GM12875 (cell line): ENCODE data around the gene AHDC1.
A peak's percentile ranks its signal among the peaks of the same experiment; 100 is the strongest.

Experiments used
- H3K4me3 ChIP-seq: one replicate; pipeline ENCODE4 v1.5.1; 2011; ENCODE audit warnings: low read depth, low read length, control low read depth
- TF ChIP-seq, protein P1 (sequence below): IDR thresholded peaks from 2 replicates; pipeline ENCODE4 v1.5.1; 2011; ENCODE audit warnings: low read depth, mild to moderate bottlenecking, control low read depth, inconsistent platforms, low read length, moderate library complexity, borderline replicate concordance; ENCODE audit not compliant: insufficient read depth

AHDC1 gene

DNA sequence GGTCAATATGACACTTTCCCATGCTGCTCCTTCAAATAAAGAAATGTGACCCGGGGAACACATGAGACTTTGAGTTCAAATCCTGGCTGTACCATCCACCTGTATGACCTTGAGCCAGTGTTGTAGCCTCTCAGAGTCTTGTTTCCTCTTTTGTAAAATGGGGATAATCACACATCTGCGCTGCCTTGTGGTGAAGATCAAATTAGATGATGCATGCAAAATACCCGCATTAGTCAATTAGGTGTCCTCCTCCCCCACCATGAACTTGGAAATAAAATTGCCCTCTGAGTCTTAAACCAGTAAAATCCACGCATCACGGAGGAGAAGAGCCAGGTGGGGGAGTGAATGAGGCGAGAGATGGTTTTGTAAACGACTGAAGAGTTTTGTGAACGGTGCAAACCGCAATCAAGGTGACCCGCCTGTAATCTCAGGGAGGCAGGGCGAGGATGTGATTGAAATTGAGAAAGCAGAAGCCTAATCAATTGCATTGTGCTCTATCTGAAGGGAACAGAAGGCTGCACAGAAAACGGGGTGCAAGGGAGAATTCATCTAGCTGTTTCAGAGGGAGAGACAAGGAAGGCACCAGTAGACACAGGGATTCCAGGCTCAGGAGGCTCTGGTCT, 5.8 kb upstream of the AHDC1 start:
- TF ChIP-seq, protein P1, sequence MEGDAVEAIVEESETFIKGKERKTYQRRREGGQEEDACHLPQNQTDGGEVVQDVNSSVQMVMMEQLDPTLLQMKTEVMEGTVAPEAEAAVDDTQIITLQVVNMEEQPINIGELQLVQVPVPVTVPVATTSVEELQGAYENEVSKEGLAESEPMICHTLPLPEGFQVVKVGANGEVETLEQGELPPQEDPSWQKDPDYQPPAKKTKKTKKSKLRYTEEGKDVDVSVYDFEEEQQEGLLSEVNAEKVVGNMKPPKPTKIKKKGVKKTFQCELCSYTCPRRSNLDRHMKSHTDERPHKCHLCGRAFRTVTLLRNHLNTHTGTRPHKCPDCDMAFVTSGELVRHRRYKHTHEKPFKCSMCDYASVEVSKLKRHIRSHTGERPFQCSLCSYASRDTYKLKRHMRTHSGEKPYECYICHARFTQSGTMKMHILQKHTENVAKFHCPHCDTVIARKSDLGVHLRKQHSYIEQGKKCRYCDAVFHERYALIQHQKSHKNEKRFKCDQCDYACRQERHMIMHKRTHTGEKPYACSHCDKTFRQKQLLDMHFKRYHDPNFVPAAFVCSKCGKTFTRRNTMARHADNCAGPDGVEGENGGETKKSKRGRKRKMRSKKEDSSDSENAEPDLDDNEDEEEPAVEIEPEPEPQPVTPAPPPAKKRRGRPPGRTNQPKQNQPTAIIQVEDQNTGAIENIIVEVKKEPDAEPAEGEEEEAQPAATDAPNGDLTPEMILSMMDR = no peak
- H3K4me3 ChIP-seq = no peak overlapping the region

GRCh38 chr1:27609210-27609555, 5.2 kb upstream of the AHDC1 start:
- TF ChIP-seq, protein P1 = no peak
- H3K4me3 ChIP-seq = no peak overlapping the region

DNA sequence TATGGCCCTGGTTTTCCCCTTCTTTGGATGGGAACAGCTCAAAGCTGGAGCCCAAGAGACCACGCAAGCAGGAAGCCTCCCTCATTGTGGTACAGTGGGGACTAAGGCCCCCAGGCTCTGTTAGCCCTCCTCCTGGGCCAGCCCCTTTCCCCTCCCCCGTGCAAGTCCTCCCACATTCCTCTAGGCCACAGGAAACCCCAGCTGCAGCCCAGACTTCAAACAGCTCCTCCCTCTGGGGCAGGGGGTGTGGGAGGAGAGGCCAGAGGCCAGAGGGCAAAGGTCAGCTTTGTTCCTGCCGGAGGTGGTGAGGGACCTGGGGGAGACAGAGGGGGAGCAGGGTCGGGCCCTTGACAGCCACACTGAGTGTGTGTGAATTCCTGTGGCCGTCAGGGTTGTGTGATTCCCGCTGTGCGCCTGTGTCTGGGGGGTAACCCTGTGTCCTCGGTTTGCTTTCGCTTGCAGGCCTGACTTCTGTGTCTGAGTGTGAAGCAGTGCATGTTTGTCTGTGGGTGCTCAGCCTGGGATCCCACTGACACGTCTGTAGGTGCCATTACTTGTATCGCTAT, 3.4 kb upstream of the AHDC1 start:
- TF ChIP-seq, protein P1 = no peak
- H3K4me3 ChIP-seq = no peak overlapping the region

DNA sequence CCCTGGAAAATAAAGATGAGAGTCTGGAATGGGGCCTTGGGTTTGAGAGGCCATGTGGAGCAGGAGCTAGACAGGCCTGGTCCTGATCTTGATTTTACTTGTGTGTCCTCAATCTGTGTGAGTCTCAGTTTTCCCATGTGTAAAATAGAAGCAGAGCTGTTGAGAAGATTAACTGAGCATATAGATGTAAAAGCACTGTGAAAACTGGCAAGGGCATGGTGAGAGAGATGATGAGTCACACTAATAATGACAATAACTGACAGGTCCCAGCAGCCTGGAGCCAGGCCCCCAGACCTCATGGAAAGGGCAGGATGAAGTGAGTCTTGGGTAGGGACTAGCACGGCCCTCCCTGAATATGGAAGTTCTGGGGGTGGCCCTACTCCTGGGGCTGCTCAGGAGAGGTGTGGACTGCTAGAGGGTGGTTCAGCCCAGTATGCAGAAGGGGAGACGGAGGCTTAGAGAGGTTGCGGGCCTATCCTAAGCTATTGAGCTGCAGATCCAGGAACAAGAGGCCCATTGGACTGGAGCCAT, 2.8 kb upstream of the AHDC1 start:
- TF ChIP-seq, protein P1 = no peak
- H3K4me3 ChIP-seq = no peak overlapping the region

GRCh38 chr1:27605796-27606707, 2.1 kb upstream of the AHDC1 start:
- H3K4me3 ChIP-seq = no peak overlapping the region
- TF ChIP-seq, protein P1 = peak; percentile 74

- H3K4me3 ChIP-seq = no peak overlapping the region
- TF ChIP-seq, protein P1 = no peak
Measured at GRCh38 chr1:27605300-27605766, 1.4 kb upstream of the AHDC1 start.
